ENCODE data around the gene MTA2.

DNA sequence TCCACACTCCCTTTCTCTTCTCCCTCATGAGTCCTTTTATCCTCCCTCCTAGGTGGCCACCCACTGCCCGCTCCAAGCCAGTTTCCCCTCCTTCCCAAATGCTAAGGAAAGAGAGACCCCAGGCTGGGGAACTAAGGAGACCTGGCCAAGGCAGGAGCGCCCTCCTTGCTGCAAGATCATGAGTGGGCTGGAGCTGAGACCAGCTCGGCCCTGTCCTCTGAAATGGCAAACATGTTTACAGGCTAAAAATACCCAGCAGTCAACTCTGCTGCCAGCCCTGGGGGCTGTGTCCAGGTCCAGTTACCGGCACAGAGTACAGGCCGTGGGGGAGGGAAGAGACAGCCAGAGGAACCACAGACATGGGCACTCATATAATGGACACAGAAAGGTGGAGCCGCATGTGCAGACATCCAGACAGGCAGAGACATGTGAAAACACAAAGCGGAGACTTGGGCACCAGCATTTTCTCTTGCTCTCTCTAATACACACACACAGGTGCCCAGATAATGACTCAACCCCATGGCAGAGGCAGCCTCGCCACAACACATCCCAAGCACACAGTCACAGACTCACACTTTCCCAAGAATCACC, 53.9 kb downstream of the MTA2 start:
- TF ChIP-seq, protein P1, sequence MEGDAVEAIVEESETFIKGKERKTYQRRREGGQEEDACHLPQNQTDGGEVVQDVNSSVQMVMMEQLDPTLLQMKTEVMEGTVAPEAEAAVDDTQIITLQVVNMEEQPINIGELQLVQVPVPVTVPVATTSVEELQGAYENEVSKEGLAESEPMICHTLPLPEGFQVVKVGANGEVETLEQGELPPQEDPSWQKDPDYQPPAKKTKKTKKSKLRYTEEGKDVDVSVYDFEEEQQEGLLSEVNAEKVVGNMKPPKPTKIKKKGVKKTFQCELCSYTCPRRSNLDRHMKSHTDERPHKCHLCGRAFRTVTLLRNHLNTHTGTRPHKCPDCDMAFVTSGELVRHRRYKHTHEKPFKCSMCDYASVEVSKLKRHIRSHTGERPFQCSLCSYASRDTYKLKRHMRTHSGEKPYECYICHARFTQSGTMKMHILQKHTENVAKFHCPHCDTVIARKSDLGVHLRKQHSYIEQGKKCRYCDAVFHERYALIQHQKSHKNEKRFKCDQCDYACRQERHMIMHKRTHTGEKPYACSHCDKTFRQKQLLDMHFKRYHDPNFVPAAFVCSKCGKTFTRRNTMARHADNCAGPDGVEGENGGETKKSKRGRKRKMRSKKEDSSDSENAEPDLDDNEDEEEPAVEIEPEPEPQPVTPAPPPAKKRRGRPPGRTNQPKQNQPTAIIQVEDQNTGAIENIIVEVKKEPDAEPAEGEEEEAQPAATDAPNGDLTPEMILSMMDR (IDR thresholded peaks at IDR 0.05): no peak
- TF ChIP-seq POLR2A (IDR thresholded peaks at IDR 0.05): no peak
